ENCODE results near the gene DNPEP. TPM values are rescaled to one million over a fixed set of nuclear protein-coding genes. Genes with fewer than 3 reads are reported as not detected.

The DNPEP gene
- total and polyA plus RNA-seq, 2 donors (not counting 1 experiment from before 2014, with no cell fraction given) = 82.6 to 91.7 TPM

- 87% methylated on average over 3 of the region's 3 CpGs for WGBS (ENCODE audit: insufficient coverage)
- Histone ChIP-seq H4K20me1 (ENCODE audit: control insufficient read depth, insufficient read depth, low read length, poor library complexity, severe bottlenecking) (no peaks in the 10 kb centered on the region), H3K79me2 (ENCODE audit: control insufficient read depth, insufficient read depth, low read length) (no peaks in the 10 kb centered on the region), H2AFZ (ENCODE audit: insufficient read depth, low read depth, low read length, poor library complexity, severe bottlenecking) (no peak overlapping the region), H3K27me3 (replicated peaks in 1 of 4; ENCODE audit: control extremely low read depth in 1 of 4, control insufficient read depth in 3 of 4, insufficient read depth in 4 of 4, low read length in 3 of 4) (peaks cover 0 to 14% (median 0%) of the 10 kb centered on the region in 4 experiments), H3K4me1 (ENCODE audit: control insufficient read depth in 2 of 2, insufficient read depth in 2 of 2, low read length in 2 of 2) (no peaks in the 10 kb centered on the region), H3K27ac (ENCODE audit: low read length in 2 of 2) (no peak overlapping the region), H3K9ac (ENCODE audit: low read length) (no peak overlapping the region), H3K9me3 (ENCODE audit: control extremely low read depth in 1 of 3, control insufficient read depth in 2 of 3, insufficient read depth in 1 of 3, low read length in 2 of 3) (peaks cover 0 to 3% (median 0%) of the 10 kb centered on the region in 3 donors), H3K4me3 (ENCODE audit: control extremely low read depth in 1 of 5, extremely low read depth in 1 of 5, insufficient read depth in 1 of 5, low read depth in 2 of 5, low read length in 4 of 5) (no peak overlapping the region), H3K4me2 (replicated peaks; ENCODE audit: low read depth, low read length, poor library complexity, severe bottlenecking) (no peak overlapping the region), H3K36me3 (replicated peaks in 1 of 2; ENCODE audit: control extremely low read depth in 1 of 2, control insufficient read depth in 1 of 2, extremely low read depth in 1 of 2, insufficient read depth in 2 of 2, low read length in 1 of 2) (no peaks in the 10 kb centered on the region)
- no peak for ATAC-seq (ENCODE audit: low read depth)
- Mint-ChIP-seq H3K4me1 (no peaks in the 10 kb centered on the region), H3K4me3 (no peak overlapping the region), H3K27me3 (peaks cover 32% of the 10 kb centered on the region), H3K27ac (no peak overlapping the region), H3K9me3 (ENCODE audit: insufficient read depth) (no peaks in the 10 kb centered on the region)
- TF ChIP-seq, protein P1, sequence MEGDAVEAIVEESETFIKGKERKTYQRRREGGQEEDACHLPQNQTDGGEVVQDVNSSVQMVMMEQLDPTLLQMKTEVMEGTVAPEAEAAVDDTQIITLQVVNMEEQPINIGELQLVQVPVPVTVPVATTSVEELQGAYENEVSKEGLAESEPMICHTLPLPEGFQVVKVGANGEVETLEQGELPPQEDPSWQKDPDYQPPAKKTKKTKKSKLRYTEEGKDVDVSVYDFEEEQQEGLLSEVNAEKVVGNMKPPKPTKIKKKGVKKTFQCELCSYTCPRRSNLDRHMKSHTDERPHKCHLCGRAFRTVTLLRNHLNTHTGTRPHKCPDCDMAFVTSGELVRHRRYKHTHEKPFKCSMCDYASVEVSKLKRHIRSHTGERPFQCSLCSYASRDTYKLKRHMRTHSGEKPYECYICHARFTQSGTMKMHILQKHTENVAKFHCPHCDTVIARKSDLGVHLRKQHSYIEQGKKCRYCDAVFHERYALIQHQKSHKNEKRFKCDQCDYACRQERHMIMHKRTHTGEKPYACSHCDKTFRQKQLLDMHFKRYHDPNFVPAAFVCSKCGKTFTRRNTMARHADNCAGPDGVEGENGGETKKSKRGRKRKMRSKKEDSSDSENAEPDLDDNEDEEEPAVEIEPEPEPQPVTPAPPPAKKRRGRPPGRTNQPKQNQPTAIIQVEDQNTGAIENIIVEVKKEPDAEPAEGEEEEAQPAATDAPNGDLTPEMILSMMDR (IDR thresholded peaks at IDR 0.05) = no peak
- no peak for TF ChIP-seq EZH2 (IDR thresholded peaks at IDR 0.05; ENCODE audit: borderline replicate concordance, insufficient read depth, low read depth, low read length, poor library complexity, severe bottlenecking)
- ChIA-PET POLR2A (no interaction called here), CTCF (interaction anchor here (0.9 kb wide), 1 partner anchor 123 kb away, joined by 3 read pairs; no protein-coding TSS in a partner anchor)
- intact Hi-C loops (cut with micrococcal nuclease) = no loop called here
- no peak for DNase-seq
Measured at GRCh38 chr2:219406861-219407230, 19.1 kb upstream of the DNPEP start.

DNA sequence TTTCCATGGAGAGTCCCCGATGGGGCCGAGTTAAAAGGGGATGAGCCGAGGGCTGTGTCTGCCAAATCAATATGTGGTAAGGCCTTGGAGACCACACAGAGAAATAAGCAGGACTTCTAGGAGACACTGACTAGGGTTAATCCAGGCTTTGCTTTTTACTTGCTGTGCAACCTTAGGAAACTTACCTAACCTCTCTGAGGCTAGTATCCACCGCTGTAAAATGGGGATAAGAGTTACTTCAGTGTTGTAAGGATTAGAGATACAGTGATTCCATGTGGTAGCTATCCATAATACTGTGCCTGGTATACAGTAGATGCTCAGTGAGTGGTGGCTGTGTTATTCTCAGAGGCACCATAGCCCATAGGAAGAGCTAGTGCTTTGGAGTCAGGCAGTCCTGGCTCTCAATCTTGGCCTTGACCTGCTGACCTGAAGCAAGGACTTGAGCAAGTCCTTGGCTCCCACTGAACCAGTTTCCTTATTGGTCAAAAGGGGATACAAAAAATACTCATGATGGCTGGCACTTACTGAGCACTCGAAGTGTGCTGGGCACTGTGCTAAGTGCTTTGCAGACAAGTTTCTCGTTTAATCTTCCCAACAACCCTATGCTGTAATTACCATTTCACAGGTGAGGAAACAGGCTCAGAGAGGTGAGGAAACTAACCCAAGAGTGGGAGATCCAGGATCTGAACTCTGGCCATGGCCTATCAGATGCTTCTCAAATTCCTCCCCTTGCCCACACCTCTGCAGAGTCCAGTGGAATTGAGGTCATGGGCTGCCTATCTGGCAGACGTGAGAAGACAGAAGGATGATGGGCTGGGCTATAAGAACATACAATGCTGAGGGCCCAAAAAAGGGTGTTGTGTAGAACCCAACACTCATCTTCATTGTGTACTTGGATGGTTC, 18.5 kb upstream of the DNPEP start:
- Histone ChIP-seq H3K4me3 (ENCODE audit: control extremely low read depth in 1 of 5, extremely low read depth in 1 of 5, insufficient read depth in 1 of 5, low read depth in 2 of 5, low read length in 4 of 5) (no peak overlapping the region), H3K27ac (ENCODE audit: low read length in 2 of 2) (no peak overlapping the region), H3K79me2 (ENCODE audit: control insufficient read depth, insufficient read depth, low read length) (no peaks in the 10 kb centered on the region), H3K27me3 (replicated peaks in 1 of 4; ENCODE audit: control extremely low read depth in 1 of 4, control insufficient read depth in 3 of 4, insufficient read depth in 4 of 4, low read length in 3 of 4) (peaks cover 0 to 14% (median 0%) of the 10 kb centered on the region in 4 experiments), H3K9ac (ENCODE audit: low read length) (no peak overlapping the region), H4K20me1 (ENCODE audit: control insufficient read depth, insufficient read depth, low read length, poor library complexity, severe bottlenecking) (no peaks in the 10 kb centered on the region), H3K9me3 (ENCODE audit: control extremely low read depth in 1 of 3, control insufficient read depth in 2 of 3, insufficient read depth in 1 of 3, low read length in 2 of 3) (no peaks in the 10 kb centered on the region), H3K4me1 (ENCODE audit: control insufficient read depth in 2 of 2, insufficient read depth in 2 of 2, low read length in 2 of 2) (no peaks in the 10 kb centered on the region), H3K36me3 (replicated peaks in 1 of 2; ENCODE audit: control extremely low read depth in 1 of 2, control insufficient read depth in 1 of 2, extremely low read depth in 1 of 2, insufficient read depth in 2 of 2, low read length in 1 of 2) (no peaks in the 10 kb centered on the region), H3K4me2 (replicated peaks; ENCODE audit: low read depth, low read length, poor library complexity, severe bottlenecking) (no peak overlapping the region), H2AFZ (ENCODE audit: insufficient read depth, low read depth, low read length, poor library complexity, severe bottlenecking) (no peak overlapping the region)
- H3K4me3 Mint-ChIP-seq = no peak overlapping the region
- no peak for ATAC-seq (ENCODE audit: low read depth)
- no peak for DNase-seq
- ChIA-PET POLR2A (no interaction called here), CTCF (interaction anchor here (0.6 to 1.2 kb wide), 3 partner anchors 119 to 726 kb away, joined by 3 read pairs; no protein-coding TSS in a partner anchor)
- H3K9me3 Mint-ChIP-seq (ENCODE audit: insufficient read depth) = no peaks in the 10 kb centered on the region
- intact Hi-C loops (cut with micrococcal nuclease) = no loop called here
- 95% methylated on average over 5 of the region's 7 CpGs for WGBS (ENCODE audit: insufficient coverage)
- no peak overlapping the region for H3K27ac Mint-ChIP-seq
- TF ChIP-seq EZH2 (IDR thresholded peaks at IDR 0.05; ENCODE audit: borderline replicate concordance, insufficient read depth, low read depth, low read length, poor library complexity, severe bottlenecking) = no peak
- TF ChIP-seq, protein P1 (IDR thresholded peaks at IDR 0.05) = no peak
- H3K27me3 Mint-ChIP-seq = peaks cover 32% of the 10 kb centered on the region
- no peaks in the 10 kb centered on the region for H3K4me1 Mint-ChIP-seq

Measured in B cell (primary cell).